Suppressor macrophage treated with lipopolysaccharide for 4 hours (primary cell): ENCODE data around the gene ANO2.

Experiments used
- DNase-seq: peaks from one replicate; pipeline ENCODE4 v3.0.0-alpha.2; 2020

ANO2 gene

GRCh38 chr12:5945071-5946008 lies at the start of gene ANO2:
Gene ANO2, minus strand, starts transcription at chr12:5945259. Its CDS starts 42 bp downstream, at chr12:5945217.
- DNase-seq = no peak

GRCh38 chr12:5989621-5990020 lies 44.6 kb upstream of the ANO2 start:
- DNase-seq = no peak

GRCh38 chr12:5988659-5989116 lies 43.6 kb upstream of the ANO2 start:
- DNase-seq = peak; percentile 82

- no peak for DNase-seq
Observed at GRCh38 chr12:5988088-5988487, 43.0 kb upstream of the ANO2 start.

GRCh38 chr12:5987573-5987972 lies 42.5 kb upstream of the ANO2 start:
- DNase-seq = no peak

- no peak for DNase-seq
Observed at GRCh38 chr12:5985471-5985870, 40.4 kb upstream of the ANO2 start.

- no peak for DNase-seq
Observed at GRCh38 chr12:5984873-5985272, 39.8 kb upstream of the ANO2 start.

- DNase-seq = no peak
Observed at GRCh38 chr12:5982106-5982505, 37.0 kb upstream of the ANO2 start.

GRCh38 chr12:5977556-5977955 lies 32.5 kb upstream of the ANO2 start:
- DNase-seq = no peak

GRCh38 chr12:5976711-5977110 lies 31.7 kb upstream of the ANO2 start:
- DNase-seq = no peak

GRCh38 chr12:5976196-5976595 lies 31.1 kb upstream of the ANO2 start:
- no peak for DNase-seq

- DNase-seq = no peak
Observed at GRCh38 chr12:5973461-5974115, 28.5 kb upstream of the ANO2 start.

- no peak for DNase-seq
Observed at GRCh38 chr12:5972387-5972786, 27.3 kb upstream of the ANO2 start.

- no peak for DNase-seq
Observed at GRCh38 chr12:5971194-5971850, 26.3 kb upstream of the ANO2 start.

GRCh38 chr12:5969974-5970690 lies 25.1 kb upstream of the ANO2 start:
- no peak for DNase-seq

GRCh38 chr12:5969156-5969973 lies 24.3 kb upstream of the ANO2 start:
- no peak for DNase-seq

GRCh38 chr12:5967645-5968415 lies 22.8 kb upstream of the ANO2 start:
- DNase-seq = no peak

- DNase-seq = no peak
Observed at GRCh38 chr12:5966486-5967095, 21.5 kb upstream of the ANO2 start.

GRCh38 chr12:5965950-5966383 lies 20.9 kb upstream of the ANO2 start:
- peak; percentile 58 for DNase-seq
